GM19452 (cell line): ENCODE measurements around the gene MTERF2.
"Not testable (repeated sequence)": the region's sequence is repeated elsewhere in the genome, so short reads cannot be mapped to it uniquely, and the experiment has no call there.

Experiments
- ATAC-seq: cut with Tn5 transposase; IDR thresholded peaks from one replicate; pipeline ENCODE4 v1.9.1; 2021; ENCODE audit not compliant: unreplicated experiment

Gene MTERF2

GRCh38 chr12:106986625-106987389 is at the start of gene MTERF2:
MTERF2 (minus strand) TSS chr12:106987146; CDS start chr12:106978714, 8,432 bp downstream.
- ATAC-seq = peak; percentile 94

DNA sequence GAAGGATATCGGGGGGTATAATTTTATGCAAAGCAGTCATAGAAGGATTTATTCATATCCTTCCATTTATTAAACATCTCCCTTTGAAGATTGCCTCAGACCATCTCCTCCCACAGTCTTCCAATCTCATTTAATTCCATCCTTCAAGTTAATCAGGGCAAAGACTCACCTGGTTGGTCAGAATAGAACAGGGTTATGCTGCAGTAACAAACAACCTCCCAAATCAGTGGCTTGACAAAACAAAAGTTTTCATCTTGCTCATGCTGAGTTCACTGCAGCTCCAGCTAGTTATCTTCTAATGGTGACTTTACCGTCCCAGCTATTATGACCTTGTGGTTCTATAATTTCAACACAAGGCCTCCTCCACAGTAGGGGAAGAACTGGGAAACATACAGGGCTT is 48.8 kb upstream of the MTERF2 start:
- ATAC-seq = no peak

GRCh38 chr12:107033758-107034739 is 47.1 kb upstream of the MTERF2 start:
- ATAC-seq = no peak

GRCh38 chr12:107032266-107032665 is 45.3 kb upstream of the MTERF2 start:
- no peak for ATAC-seq

DNA sequence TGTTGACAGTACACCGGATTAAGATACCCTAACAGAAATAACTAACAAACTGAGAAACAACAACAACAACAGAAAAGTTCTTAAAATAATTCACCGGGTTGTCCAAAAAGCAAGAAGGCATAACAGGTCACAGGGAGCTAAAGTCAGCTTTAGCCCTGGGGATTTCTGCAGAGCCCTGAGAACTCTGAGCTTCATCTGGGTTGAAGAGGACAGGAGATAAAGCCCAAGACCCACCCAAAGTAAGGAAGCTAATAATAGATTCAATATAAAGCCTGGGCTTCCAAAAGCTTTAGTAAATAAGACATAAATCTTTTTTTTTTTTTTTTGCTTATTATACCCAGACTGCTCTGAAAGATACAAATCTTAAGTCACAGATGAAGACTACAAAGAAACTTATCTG is 44.1 kb upstream of the MTERF2 start:
- no peak for ATAC-seq

- no peak for ATAC-seq
Observed at GRCh38 chr12:107029081-107029480, 42.1 kb upstream of the MTERF2 start.

DNA sequence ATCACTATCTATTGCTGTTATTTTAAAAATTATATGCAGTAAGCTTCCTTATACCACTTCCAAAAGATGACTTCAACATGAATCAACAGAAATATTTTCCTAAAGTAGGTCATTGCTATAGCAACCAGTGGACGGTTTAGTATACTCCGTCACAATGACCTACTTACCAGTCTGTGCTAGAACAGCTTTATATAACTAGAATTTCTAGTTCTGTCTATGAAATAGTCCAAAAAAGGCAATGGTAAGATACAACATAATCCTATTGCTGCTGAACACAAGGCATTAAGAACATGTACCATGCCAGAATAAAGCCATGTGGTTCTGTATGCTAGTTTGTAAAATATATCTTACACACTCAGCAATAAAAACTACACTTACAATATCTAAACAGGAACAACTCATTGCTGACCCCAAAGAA is 40.7 kb upstream of the MTERF2 start:
- ATAC-seq = no peak

DNA sequence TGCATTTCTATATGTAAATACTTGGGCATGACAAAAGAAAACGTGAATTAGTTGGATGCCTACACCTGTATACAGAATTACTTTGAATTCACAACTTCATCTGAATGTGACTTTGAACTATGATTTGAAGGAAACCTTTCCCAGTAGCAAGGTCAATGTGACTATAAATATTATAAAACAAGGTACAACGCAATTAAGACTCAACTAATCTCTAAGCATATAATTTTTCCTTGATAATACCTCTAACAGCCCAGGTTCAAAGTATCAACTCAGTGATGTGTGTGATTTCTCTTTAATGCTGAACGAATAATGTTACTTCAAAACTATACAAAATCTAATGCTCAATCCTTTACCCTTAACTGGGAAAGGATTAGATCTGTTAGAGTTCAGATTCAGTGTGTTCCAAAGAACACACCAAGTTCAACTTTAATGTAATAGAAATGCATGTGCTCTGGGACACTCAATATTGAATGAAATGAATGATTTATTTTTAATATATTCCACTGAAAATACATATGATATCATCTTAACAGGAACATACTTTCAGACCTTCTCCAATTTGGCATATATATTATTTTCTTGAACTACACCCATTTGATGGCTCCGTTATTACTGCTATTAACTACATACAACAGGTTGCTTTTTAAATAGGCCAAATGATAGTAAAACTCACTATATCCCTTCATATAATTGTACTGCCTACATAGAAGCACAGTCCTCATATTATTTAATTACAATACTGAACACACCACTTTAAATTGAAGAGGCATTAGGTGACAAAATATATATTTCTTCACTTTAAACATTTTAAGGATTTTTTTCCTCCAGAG is 40.1 kb upstream of the MTERF2 start:
- no peak for ATAC-seq

DNA sequence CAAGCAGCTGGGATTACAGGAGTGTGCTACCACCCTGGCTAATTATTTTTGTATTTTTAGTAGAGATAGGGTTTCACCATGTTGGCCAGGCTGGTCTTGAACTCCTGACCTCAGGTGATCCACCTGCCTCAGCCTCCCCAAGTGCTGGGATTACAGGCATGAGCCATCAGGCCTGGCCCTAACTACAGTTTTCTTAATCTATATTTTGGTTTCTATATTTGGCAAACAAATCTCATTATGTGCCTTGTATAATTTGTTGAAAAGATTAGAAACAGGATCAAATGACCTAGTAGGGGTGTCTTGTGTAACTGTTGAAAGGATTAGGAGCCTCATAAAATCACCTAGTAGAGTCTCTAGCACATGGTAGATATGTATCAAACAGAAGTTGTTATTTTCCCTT is 39.4 kb upstream of the MTERF2 start:
- ATAC-seq = not testable (repeated sequence)

GRCh38 chr12:107025671-107026070 is 38.7 kb upstream of the MTERF2 start:
- ATAC-seq = no peak

- ATAC-seq = no peak
Observed at GRCh38 chr12:107019546-107019945, 32.6 kb upstream of the MTERF2 start.

- no peak for ATAC-seq
Observed at GRCh38 chr12:107017042-107017441, 30.1 kb upstream of the MTERF2 start.

DNA sequence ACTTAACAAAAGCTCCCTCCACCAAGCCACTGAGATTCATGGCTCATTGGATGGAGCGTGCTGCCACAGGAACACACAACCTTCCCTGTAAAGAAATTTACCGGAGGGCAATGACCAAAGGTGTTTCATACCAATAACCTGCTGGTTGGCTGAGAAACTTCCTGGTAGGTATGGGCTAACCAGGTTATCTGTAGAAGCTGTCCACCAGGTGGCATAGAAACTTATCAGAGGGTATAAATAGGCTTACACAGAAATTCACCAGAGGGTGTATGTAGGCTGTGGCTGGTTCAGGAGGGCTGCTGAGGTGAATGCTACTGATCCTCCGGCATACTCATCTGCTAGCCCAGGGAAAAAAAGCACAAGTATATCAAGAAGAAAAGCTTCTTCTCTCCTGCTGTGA is 27.1 kb upstream of the MTERF2 start:
- no peak for ATAC-seq

DNA sequence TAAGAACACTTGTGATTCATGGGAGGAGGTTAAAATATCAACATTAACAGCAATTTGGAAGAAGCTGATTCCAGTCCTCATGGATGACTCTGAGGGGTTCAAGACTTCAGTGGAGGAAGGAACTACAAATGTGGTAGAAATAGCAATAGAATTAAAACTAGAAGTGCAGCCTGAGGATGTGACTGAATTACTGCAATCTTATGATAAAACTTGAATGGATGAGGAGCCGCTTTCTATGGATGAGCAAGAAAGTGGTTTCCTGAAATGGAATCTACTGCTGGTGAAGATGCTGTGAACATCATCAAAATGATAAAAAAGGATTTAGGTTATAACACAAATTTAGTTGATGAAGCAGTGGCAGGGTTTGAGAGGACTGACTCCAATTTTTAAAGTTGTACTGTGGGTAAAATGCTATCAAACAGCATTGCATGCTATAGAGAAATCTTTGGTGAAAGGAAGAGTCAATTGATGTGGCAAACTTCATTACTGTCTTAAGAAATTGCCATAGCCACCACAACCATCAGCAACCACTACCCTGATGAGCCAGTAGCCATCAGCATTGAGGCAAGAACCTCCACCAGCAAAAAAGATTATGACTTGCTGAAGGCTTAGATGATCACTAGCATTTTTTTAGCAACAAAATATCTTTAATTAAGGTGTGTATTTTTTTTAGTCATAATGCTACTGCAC is 25.9 kb upstream of the MTERF2 start:
- no peak for ATAC-seq

- no peak for ATAC-seq
Observed at GRCh38 chr12:107011519-107011918, 24.6 kb upstream of the MTERF2 start.

- ATAC-seq = no peak
Observed at GRCh38 chr12:107007411-107007810, 20.5 kb upstream of the MTERF2 start.

- not testable (repeated sequence) for ATAC-seq
Observed at GRCh38 chr12:107002665-107003064, 15.7 kb upstream of the MTERF2 start.

GRCh38 chr12:106999446-106999845 is 12.5 kb upstream of the MTERF2 start:
- no peak for ATAC-seq

- ATAC-seq = no peak
Observed at GRCh38 chr12:106997916-106998315, 11.0 kb upstream of the MTERF2 start.

DNA sequence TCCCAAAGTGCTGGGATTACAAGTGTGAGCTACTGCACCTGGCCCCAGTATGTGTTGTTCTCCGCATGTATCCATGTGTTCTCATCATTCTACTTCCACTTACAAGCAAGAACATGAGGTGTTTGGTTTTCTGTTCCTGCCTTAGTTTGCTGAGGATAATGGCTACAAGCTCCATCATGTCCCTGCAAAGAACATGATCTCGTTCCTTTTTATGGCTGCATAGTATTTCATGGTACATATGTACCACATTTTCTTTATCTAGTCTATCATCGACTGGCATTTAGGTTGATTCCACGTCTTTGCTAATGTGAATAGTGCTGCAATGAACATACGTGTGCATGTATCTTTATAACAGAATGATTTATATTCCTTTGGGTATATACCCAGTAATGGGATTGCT is 9.2 kb upstream of the MTERF2 start:
- ATAC-seq = not testable (repeated sequence)
